ENCODE data around the gene IL1R1. TPM values are rescaled to one million over a fixed set of nuclear protein-coding genes. Genes with fewer than 3 reads are reported as not detected.
A peak's percentile ranks its signal among the peaks of the same experiment; 100 is the strongest.

The IL1R1 gene
- polyA plus RNA-seq, 3 donors: 20.6 to 285 (median 128) TPM

GRCh38 chr2:102226612-102227391 lies 84.3 kb downstream of the IL1R1 start:
- WGBS, 3 donors: 56 to 70% (median 62%) methylated on average over 7 of the region's 7 CpGs
- H3K27ac ChIP-seq (ENCODE audit: low read depth, low read length): peak overlapping the region; percentile 85

GRCh38 chr2:102229141-102229769 lies 86.7 kb downstream of the IL1R1 start:
- 85 to 89% (median 87%) methylated on average over 6 of the region's 6 CpGs for WGBS, 3 donors
- H3K27ac ChIP-seq (ENCODE audit: low read depth, low read length): no peak overlapping the region

Other genes starting within 250 kb of the IL1R1 start
- gene IL1R2, start 150.8 kb upstream of the IL1R1 start, polyA plus RNA-seq: 10 to 100 TPM in 2 of 3 donors, 1 to 10 TPM in 1; 6.9 to 42.7 (median 31.5) TPM
- under 1 TPM; 0.10 to 0.91 (median 0.67) TPM for gene IL1RL2, start 44.3 kb downstream of the IL1R1 start, polyA plus RNA-seq
- gene IL1RL1, start 168.8 kb downstream of the IL1R1 start, polyA plus RNA-seq: 10 to 100 TPM in 1 of 3 donors, 1 to 10 TPM in 2; 2.1 to 28.8 (median 5.6) TPM
- 1 to 10 TPM; 1.2 to 5.9 (median 4.8) TPM for gene IL18R1, start 213.1 kb downstream of the IL1R1 start, polyA plus RNA-seq

Data from adipose tissue (tissue), 3 donors.